RWPE2 (cell line): Measurements from ENCODE around the gene DDX4.
A peak's percentile ranks its signal among the peaks of the same experiment; 100 is the strongest.

Experiments used
- ATAC-seq: fragments of 200-7000 bp; cut with Tn5 transposase; 3 replicates; pipeline ENCODE4 v1.9.1; 2021; ENCODE audit warnings: low read depth
- DNase-seq: peaks from one replicate; pipeline ENCODE4 v3.0.0-alpha.2; 2020; ENCODE audit warnings: low spot score
- H3K27ac ChIP-seq: fragments of 450-650 bp; 2 replicates; pipeline ENCODE4 v1.5.1; 2017; ENCODE audit warnings: mild to moderate bottlenecking; ENCODE audit not compliant: poor library complexity, severe bottlenecking
- H3K27me3 ChIP-seq: fragments of 250-450 bp; sonication (Bioruptor Pico); 2 replicates; pipeline ENCODE4 v1.5.1; 2021; ENCODE audit warnings: mild to moderate bottlenecking, moderate library complexity; ENCODE audit not compliant: insufficient read depth, poor library complexity, severe bottlenecking
- H3K36me3 ChIP-seq: fragments of 250-450 bp; sonication (Bioruptor Pico); 2 replicates; pipeline ENCODE4 v1.5.1; 2020; ENCODE audit warnings: low read depth, mild to moderate bottlenecking, moderate library complexity
- H3K4me1 ChIP-seq: fragments of 250-450 bp; sonication (Bioruptor Pico); 2 replicates; pipeline ENCODE4 v1.5.1; 2021; ENCODE audit warnings: mild to moderate bottlenecking, moderate library complexity; ENCODE audit not compliant: insufficient read depth, poor library complexity, severe bottlenecking
- H3K4me3 ChIP-seq: fragments of 250-450 bp; sonication (Bioruptor Pico); 2 replicates; pipeline ENCODE4 v1.5.1; 2021; ENCODE audit warnings: mild to moderate bottlenecking, moderate library complexity; ENCODE audit not compliant: severe bottlenecking
- H3K9me3 ChIP-seq: fragments of 250-450 bp; sonication (Bioruptor Pico); 2 replicates; pipeline ENCODE4 v1.5.1; 2021; ENCODE audit warnings: mild to moderate bottlenecking, moderate library complexity; ENCODE audit not compliant: severe bottlenecking
- CTCF ChIP-seq: fragments of 450-650 bp; IDR thresholded peaks from one replicate; pipeline ENCODE4 v1.5.1; 2017; ENCODE audit warnings: mild to moderate bottlenecking, moderate library complexity; ENCODE audit not compliant: poor library complexity, severe bottlenecking

Gene DDX4

GRCh38 chr5:55732585-55732984, 5.3 kb upstream of the DDX4 start:
- H3K4me1 ChIP-seq = no peaks in the 10 kb centered on the region
- no peak overlapping the region for H3K4me3 ChIP-seq
- TF ChIP-seq CTCF = no peak
- DNase-seq (no peak), ATAC-seq (peak; percentile 45; the same call in 1 of the 3 replicates)
- H3K36me3 ChIP-seq = no peaks in the 10 kb centered on the region
- no peaks in the 10 kb centered on the region for H3K9me3 ChIP-seq
- no peak overlapping the region for H3K27ac ChIP-seq
- H3K27me3 ChIP-seq = no peaks in the 10 kb centered on the region

- Histone ChIP-seq H3K9me3 (no peaks in the 10 kb centered on the region), H3K27me3 (no peaks in the 10 kb centered on the region), H3K36me3 (no peaks in the 10 kb centered on the region), H3K4me3 (no peak overlapping the region), H3K27ac (no peak overlapping the region), H3K4me1 (no peaks in the 10 kb centered on the region)
- ATAC-seq (no peak), DNase-seq (no peak)
- TF ChIP-seq CTCF = no peak
Observed at GRCh38 chr5:55734658-55735057, 3.2 kb upstream of the DDX4 start.

- no peaks in the 10 kb centered on the region for H3K27me3 ChIP-seq
Observed at GRCh38 chr5:55742778-55743177, 4.9 kb downstream of the DDX4 start.

GRCh38 chr5:55747778-55748318, 10.0 kb downstream of the DDX4 start:
- Histone ChIP-seq H3K4me1 (no peaks in the 10 kb centered on the region), H3K4me3 (no peak overlapping the region), H3K36me3 (no peaks in the 10 kb centered on the region), H3K9me3 (no peaks in the 10 kb centered on the region), H3K27me3 (no peaks in the 10 kb centered on the region), H3K27ac (no peak overlapping the region)
- no peak for TF ChIP-seq CTCF
- DNase-seq (no peak), ATAC-seq (no peak)

More at GRCh38 chr5:55742778-55743177, 4.9 kb downstream of the DDX4 start:
- Histone ChIP-seq H3K4me1 (no peaks in the 10 kb centered on the region), H3K9me3 (no peaks in the 10 kb centered on the region), H3K36me3 (no peaks in the 10 kb centered on the region), H3K4me3 (no peak overlapping the region), H3K27ac (no peak overlapping the region)
- ATAC-seq = no peak
- no peak for DNase-seq
- TF ChIP-seq CTCF = no peak

- Histone ChIP-seq H3K27ac (no peak overlapping the region), H3K4me3 (no peak overlapping the region), H3K36me3 (no peaks in the 10 kb centered on the region), H3K4me1 (no peaks in the 10 kb centered on the region), H3K9me3 (no peaks in the 10 kb centered on the region), H3K27me3 (no peaks in the 10 kb centered on the region)
- no peak for TF ChIP-seq CTCF
- ATAC-seq (no peak), DNase-seq (no peak)
Observed at GRCh38 chr5:55749387-55749786, 11.5 kb downstream of the DDX4 start.
